OCI-M2 (cell line): ENCODE results near the gene MSL1.

Experiments used
- DNase-seq: peaks from one replicate; lab custom pipeline; 2025; ENCODE audit not compliant: unreplicated experiment; lab: John Stamatoyannopoulos, UW

Gene MSL1

GRCh38 chr17:40121181-40122135 lies at the start of gene MSL1:
Gene MSL1 (plus strand): TSS chr17:40121971. CDS start chr17:40122613, 642 bp downstream.
- no peak for DNase-seq

GRCh38 chr17:40072040-40072734 lies 49.6 kb upstream of the MSL1 start:
- DNase-seq, result no peak

GRCh38 chr17:40072735-40073346 lies 48.9 kb upstream of the MSL1 start:
- no peak for DNase-seq

- no peak for DNase-seq
Measured at GRCh38 chr17:40073454-40074174, 48.2 kb upstream of the MSL1 start.

- no peak for DNase-seq
Measured at GRCh38 chr17:40074175-40074512, 47.6 kb upstream of the MSL1 start.

GRCh38 chr17:40074871-40075200 lies 46.9 kb upstream of the MSL1 start:
- DNase-seq, result no peak

GRCh38 chr17:40075201-40075941 lies 46.4 kb upstream of the MSL1 start:
- DNase-seq, result no peak

- no peak for DNase-seq
Measured at GRCh38 chr17:40075942-40076498, 45.8 kb upstream of the MSL1 start.

GRCh38 chr17:40076591-40076990 lies 45.2 kb upstream of the MSL1 start:
- no peak for DNase-seq

- no peak for DNase-seq
Measured at GRCh38 chr17:40079545-40079944, 42.2 kb upstream of the MSL1 start.

- no peak for DNase-seq
Measured at GRCh38 chr17:40084477-40084876, 37.3 kb upstream of the MSL1 start.

- no peak for DNase-seq
Measured at GRCh38 chr17:40086150-40087044, 35.4 kb upstream of the MSL1 start.

GRCh38 chr17:40087049-40087794 lies 34.5 kb upstream of the MSL1 start:
- DNase-seq, result no peak

GRCh38 chr17:40087903-40088718 lies 33.7 kb upstream of the MSL1 start:
- DNase-seq, result no peak

GRCh38 chr17:40089077-40089895 lies 32.5 kb upstream of the MSL1 start:
- DNase-seq, result no peak

- no peak for DNase-seq
Measured at GRCh38 chr17:40090237-40091119, 31.3 kb upstream of the MSL1 start.
